Posterior vena cava (tissue), 2 donors: Measurements from ENCODE around the gene CINP. TPM values are rescaled to one million over a fixed set of nuclear protein-coding genes. Genes with fewer than 3 reads are reported as not detected.
"Not testable (repeated sequence)": the region's sequence is repeated elsewhere in the genome, so short reads cannot be mapped to it uniquely, and the experiment has no call there.

Experiments
- DNase-seq: peaks from one replicate; pipeline ENCODE4 v3.0.0-alpha.2; 2020; ENCODE audit warnings: low spot score
- intact Hi-C, 2 donors: fragments of 100-400 bp; cut with DNase I; formaldehyde crosslinking; loops; one replicate each; pipeline versions ENCODE4 v1.14.1 to v1.14.2; 2022 to 2023
- total RNA-seq, 2 donors: library from RNA; stranded (reverse); fragmentation: NEBNext Ultra II Directional; extraction: Animal tissue kit (Norgen Biotek cat#: 25700); gene quantifications; one replicate each; pipeline ENCODE4 v1.2.1, GENCODE V29; 2021
- donor health status: DM: yes; HTN: yes; CAD: no.
- donor health status: DM: yes; HTN: yes; CAD: no.

Gene CINP
- total RNA-seq, 2 donors from 2014 or later = 27.4 to 30.7 TPM

- intact Hi-C loops = loop anchor here in 1 of 2 donors (10.0 kb wide), 1 partner anchor 154 kb away; no protein-coding TSS in a partner anchor
- DNase-seq = no peak
Measured at GRCh38 chr14:102360388-102360787, 2.3 kb downstream of the CINP start.

GRCh38 chr14:102359341-102359740 is 3.3 kb downstream of the CINP start:
- intact Hi-C loops = no loop called here
- no peak for DNase-seq

GRCh38 chr14:102356280-102356679 is 6.4 kb downstream of the CINP start:
- intact Hi-C loops = no loop called here
- no peak for DNase-seq

- DNase-seq = no peak
- intact Hi-C loops = no loop called here
Measured at GRCh38 chr14:102353126-102353619, 9.5 kb downstream of the CINP start.

- intact Hi-C loops = no loop called here
- no peak for DNase-seq
Measured at GRCh38 chr14:102352213-102352612, 10.5 kb downstream of the CINP start.

- intact Hi-C loops, DNase-seq: not testable (repeated sequence)
Measured at GRCh38 chr14:102351593-102351992, 11.1 kb downstream of the CINP start.

GRCh38 chr14:102351023-102351422 is 11.7 kb downstream of the CINP start:
- intact Hi-C loops = no loop called here
- no peak for DNase-seq

- DNase-seq = no peak
- intact Hi-C loops = loop anchor here in 1 of 2 donors (2.0 kb wide), 1 partner anchor 268 kb away; no protein-coding TSS in a partner anchor
Measured at GRCh38 chr14:102348376-102348775, 14.3 kb downstream of the CINP start.

- intact Hi-C loops = no loop called here
- DNase-seq = no peak
Measured at GRCh38 chr14:102346645-102347044, 16.0 kb downstream of the CINP start.

- intact Hi-C loops = no loop called here
- DNase-seq = no peak
Measured at GRCh38 chr14:102345232-102345631, 17.5 kb downstream of the CINP start.

GRCh38 chr14:102344485-102344884 is 18.2 kb downstream of the CINP start:
- intact Hi-C loops = no loop called here

GRCh38 chr14:102344084-102344483 is 18.6 kb downstream of the CINP start:
- intact Hi-C loops = no loop called here
- DNase-seq = no peak

More at GRCh38 chr14:102344485-102344884, 18.2 kb downstream of the CINP start:
- DNase-seq = no peak

- intact Hi-C loops = no loop called here
- no peak for DNase-seq
Measured at GRCh38 chr14:102342238-102342637, 20.5 kb downstream of the CINP start.

- no peak for DNase-seq
- intact Hi-C loops = no loop called here
Measured at GRCh38 chr14:102341566-102341965, 21.1 kb downstream of the CINP start.

GRCh38 chr14:102338724-102339123 is 24.0 kb downstream of the CINP start:
- intact Hi-C loops = no loop called here
- no peak for DNase-seq

GRCh38 chr14:102335163-102335562 is 27.5 kb downstream of the CINP start:
- intact Hi-C loops = no loop called here
- no peak for DNase-seq

- intact Hi-C loops = no loop called here
- DNase-seq = no peak
Measured at GRCh38 chr14:102333795-102334705, 28.6 kb downstream of the CINP start.

GRCh38 chr14:102333390-102333789 is 29.3 kb downstream of the CINP start:
- intact Hi-C loops = no loop called here
- DNase-seq = no peak

GRCh38 chr14:102330806-102331205 is 31.9 kb downstream of the CINP start:
- no peak for DNase-seq
- intact Hi-C loops = no loop called here

- intact Hi-C loops, DNase-seq: not testable (repeated sequence)
Measured at GRCh38 chr14:102329381-102329780, 33.3 kb downstream of the CINP start.

GRCh38 chr14:102326583-102326982 is 36.1 kb downstream of the CINP start:
- intact Hi-C loops = no loop called here
- DNase-seq = no peak
